Fibroblast of skin of scalp (primary cell): ENCODE measurements around the gene CDPF1.
"Not testable (repeated sequence)": the region's sequence is repeated elsewhere in the genome, so short reads cannot be mapped to it uniquely, and the experiment has no call there.

Experiments used
- DNase-seq: peaks from one replicate; pipeline ENCODE4 v3.0.0-alpha.2; 2013

Gene CDPF1

DNA sequence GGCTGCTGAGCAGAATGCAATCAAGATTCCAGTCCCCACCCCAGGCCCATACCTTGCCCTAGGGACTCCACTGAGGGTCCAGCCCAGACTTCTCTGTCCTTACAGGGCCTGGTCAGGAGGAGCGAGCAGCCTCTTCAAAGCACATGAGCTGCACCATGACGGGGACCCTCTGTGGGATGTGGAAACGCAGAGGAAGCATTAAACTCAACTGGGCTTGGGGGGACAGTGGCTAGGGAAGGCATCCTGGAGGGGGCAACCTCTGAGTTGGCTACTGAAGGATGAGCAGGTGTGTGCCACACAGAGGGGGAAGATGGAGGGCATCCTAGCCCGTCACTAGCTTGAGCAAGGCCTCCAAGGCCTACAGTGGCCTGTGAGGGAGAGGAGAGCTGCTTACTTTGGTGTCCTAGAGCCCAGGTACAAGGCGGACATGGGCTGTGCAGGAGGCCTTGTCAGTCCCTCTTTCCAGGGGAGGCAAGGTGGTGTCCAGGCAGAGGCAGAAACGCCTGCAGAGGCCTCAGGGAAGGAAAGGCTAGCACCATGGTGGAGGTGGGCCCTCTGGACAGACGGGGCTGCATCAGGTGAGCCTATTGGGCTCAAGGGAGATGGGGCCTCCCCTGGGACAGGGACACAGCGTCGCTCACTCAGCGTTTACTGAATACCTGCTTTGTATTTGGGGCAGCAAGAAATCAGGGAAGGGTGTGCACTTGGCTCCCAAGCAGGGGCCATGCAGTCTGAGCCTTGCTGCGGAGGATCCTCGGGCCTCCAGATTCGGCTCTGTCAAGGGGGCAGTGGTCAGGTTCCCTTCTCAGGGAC lies 32.0 kb upstream of the CDPF1 start:
- DNase-seq = no peak

DNA sequence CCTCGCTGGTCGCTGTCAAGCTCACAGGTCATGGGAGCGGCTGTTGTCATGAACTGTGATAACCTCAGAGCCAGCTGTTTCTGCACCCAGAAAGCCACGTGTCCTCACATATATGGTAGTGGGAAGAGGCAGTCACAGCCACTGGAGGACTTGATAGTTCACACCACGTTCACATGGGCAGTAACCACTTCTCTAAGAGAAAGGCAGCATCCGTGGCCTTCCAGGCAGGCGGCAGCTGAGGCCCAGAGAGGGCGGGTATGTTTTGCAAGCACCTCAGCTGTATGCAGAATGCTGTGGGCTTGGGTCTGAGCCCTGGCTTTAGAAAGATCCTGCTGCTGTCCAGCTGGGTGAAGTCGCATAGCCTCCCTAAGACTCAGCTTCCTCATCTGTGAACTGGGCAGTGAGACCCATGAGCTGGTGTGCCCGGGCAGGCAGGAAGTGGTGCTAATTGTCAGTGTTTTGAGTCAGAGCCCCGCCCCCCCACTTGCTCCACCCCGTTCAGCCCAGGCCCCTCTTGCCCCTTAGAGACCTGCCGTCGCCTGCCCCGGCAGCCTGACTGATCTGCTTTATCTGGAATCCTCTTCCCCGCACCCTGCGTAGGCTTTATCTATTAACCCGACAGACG lies 31.0 kb upstream of the CDPF1 start:
- DNase-seq = no peak

DNA sequence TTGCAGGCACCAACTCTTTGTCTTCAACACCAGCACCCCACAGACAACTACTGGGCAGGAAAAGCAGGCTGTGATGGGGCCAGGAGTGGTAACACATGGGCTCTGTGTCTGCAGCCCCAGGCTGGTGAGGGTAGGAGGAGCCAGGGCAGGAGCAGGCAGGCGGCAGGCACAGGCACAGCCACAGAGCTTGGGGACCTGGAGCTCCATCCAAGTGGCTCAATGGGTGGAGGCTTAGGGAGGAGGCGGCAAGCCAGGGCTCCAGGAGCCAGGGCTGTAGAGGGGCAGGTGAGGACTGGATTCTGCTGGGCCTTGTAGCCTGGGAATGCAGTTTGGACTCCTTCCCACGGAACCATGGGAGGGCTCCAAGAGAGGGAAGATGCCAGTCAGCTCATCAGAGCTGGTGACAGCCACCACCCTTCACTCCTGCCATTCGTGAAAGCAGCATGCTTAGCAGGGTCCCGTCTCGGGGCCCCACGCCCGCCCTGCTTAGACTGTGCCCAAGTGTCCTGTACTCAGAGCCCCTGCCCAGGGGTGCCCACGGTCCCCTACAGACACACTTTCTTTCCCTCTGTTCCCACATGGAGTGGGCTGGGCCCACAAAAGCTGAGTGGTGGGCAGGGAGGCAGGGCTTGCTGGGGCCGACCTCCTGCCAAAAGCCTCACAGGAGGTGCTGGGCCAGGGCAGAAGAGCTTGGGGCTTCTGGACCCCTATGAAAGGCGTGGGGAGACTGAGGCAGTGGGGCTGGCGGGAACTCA lies 30.1 kb upstream of the CDPF1 start:
- DNase-seq = no peak

DNA sequence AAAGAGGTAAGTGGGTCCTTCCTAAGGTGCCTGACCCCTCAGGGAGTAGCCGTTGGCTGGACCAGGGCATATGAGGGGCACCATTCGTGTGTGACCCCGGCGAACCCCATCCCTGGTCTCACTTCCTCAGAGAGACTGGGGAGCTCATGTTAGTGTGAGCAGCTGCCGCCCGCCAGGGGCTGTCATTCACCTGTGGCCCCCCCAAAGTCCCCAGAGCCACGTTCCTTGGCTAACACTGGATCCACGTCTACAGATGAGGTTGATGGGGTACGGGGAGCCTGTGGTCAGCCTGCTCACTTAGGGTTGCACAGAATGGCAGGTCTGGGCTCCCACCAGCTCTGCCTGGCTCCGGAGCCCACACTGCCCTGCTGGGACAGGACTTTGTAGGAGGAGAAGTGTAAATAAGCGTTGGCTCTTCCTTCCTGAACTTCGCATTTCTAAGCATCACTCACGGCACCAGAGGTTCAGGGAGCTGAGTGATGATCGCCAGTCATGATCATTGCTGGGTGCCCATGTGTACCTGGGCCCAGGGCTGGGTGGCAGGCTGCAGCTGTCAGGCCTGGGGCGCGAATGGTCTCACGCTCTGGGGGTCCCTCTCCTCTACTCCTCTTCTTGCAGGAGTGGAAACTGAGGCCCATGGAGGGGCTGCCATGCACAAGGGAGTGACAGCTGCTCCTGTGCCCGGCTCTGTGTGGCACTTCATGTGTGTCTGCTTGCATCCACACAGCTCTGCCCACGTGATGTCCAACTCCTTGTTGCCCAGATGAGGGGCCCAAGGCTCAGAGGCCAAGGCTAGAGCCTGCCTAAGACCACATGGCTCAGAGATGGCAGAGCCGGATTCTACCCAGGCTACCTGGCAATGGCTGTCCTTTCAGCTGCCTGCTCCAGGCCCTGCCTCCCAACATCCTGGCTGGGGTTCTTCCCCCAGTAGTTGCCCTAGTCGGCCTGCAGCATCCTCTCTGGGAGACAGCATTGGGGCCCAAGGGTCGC lies 28.9 kb upstream of the CDPF1 start:
- DNase-seq = no peak

DNA sequence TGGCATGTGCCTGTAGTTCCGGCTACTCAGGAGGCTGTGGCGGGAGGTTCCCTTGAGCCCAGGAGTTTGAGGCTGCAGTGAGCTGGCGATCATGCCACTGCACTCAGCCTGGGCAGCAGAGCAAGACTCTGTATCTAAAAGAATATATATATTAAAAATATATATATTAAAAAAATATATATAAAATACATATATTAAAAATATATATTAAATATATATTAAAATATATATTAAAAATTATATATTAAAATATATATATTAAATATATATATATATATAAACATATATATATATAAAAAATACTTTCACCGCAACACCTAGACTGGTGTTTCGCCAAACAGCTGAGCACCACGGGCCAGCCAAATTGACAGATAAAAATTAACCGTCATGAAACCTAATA lies 26.5 kb upstream of the CDPF1 start:
- no peak for DNase-seq

DNA sequence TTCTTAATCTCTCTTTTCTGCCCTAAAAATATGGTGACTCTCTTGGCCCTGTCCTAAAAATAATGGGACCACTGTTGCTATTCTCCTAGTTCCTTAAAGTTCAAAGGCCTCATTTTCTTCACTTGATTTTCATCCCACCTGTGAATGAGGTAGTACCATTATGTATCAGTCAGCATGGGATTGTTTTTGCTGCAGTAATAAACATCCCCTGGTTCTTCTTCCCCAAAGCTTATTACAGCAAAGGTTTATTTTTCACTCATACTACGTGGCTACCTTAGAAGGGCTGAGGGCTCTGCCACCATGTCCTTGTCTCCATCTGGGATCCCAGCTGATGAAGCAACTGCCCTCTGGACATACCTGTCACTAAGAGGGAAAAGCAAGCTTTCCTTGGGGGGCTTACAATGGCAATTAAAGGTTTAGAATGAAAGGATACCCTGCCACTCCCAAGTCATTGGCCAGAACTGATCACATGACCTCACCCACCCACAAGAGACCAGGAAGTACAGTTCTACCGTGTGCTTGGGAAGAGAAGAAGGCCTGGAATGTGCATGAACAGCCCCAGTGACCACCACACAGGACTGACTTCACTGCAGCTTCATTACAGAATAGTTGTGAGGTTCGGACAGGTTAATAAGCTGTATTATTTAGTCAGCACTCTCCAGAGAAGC lies 25.5 kb upstream of the CDPF1 start:
- no peak for DNase-seq

DNA sequence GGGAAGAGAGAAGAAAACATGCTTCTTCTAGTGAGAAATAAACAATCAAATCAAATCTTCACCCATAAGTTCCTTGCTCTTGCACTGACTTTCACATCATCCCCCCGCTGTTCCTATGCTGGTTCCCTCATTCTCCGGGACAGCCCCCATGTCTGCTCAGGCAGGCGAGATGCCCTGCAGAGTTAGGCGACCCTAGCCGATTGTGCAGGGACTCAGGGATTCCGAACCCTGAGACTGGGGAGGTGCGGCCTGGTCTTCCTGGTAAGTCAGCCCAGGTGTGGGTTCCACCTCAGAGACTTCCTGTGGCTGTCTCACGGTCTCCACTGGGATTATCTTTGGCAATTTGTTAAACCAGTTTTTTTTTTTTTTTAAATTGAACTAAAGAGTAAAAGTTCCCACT lies 24.3 kb upstream of the CDPF1 start:
- no peak for DNase-seq

DNA sequence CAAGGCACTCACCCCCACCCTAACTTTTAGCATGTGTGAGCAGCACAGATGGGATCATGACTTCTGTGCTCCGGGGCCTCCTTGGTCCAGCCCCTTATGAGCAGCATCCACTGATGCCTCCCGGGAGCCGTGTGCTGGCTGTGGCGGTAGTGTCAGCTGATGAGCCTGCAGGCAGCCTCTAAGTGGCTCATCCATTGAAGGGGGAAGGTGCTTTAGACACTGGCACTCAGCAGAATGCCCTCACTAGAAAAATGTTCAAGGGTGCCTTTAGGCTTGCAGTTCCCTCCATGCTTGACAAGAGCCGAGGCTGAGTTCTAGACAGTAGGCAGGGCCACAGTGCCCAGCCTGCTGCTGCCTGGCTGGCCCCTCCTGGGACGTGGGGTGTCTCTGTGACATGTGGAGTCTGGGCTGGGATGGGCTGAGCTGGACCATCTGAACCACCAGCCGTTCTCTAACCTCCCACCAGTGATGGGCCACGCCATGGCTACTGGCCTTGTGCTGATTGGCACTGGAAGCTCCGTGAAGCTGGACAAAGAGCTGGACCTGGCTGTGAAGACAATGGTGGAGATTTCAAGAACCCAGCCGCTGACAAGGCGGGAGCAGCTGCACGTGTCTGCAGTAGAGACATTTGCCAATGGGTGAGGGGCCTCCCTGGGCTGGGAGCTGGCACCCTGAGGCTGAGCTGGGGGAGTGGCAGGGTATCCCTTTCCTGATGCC lies 23.5 kb upstream of the CDPF1 start:
- DNase-seq = no peak

DNA sequence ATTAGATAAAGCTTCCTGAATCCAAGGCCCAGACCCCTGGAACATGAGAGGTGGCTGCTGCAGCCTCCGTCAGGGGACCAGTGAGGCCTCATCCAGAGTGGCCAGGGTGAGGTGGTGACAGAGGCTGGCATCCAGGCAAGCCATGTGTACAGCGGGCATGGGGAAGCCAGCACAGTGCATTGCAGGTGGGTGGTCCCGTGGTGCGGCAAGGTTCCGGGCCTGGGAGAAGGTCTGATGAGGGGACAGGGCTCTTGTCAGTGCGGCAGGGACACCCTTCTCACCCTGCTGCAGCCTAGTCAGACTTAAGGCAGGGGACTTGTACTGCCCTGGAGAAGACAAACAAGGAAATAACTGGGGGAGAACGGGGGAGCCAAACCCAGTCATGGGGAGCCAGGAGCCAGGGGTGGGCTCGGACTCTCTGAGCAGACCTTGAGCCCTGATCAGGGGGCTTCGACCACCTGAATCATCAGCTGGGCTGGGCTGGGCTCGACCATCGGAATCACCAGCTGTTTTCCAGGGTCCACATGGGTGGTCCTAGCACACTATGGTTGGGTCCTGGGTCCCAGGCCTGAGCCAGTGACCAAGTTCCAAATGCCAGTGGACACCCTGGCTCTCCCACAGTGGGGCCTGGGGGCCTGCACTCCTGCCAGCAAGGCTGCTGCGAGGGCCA lies 22.8 kb upstream of the CDPF1 start:
- DNase-seq = no peak

DNA sequence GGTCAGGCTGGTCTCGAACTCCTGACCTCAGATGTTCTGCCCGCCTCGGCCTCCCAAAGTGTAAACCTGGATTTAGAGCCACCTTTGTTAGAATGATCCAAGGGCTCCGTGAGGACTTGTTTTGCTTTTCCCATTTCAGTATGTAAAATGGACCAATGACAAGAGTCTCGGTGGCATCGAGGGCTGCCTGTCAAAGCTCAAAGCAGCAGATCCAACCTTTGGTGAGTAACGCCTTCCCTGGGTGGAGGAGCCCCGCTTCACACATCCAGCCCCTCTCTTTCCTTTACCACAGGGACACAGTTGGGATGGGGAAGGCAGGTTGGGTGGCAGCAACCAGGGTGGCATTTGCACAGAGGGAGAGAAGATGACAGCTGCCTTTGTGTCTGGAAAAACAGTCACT lies 22.1 kb upstream of the CDPF1 start:
- DNase-seq = no peak

DNA sequence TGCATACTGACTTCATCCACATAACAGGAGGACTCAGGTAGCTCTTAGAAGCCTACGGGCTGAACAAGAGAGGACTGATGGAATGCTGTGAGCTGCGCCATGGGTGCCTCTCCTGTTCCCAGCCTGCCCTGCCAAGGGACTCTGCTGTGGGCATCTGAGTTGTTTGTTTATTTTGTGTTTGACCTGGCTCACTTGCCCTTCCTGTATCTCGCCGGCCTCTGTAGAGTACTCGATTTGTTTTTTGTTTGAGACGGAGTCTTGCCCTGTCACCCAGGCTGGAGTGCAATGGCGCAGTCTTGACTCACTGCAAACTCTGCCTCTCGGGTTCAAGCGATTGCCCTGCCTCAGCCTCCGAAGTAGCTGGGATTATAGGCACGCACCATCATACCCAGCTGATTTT lies 19.5 kb upstream of the CDPF1 start:
- no peak for DNase-seq

DNA sequence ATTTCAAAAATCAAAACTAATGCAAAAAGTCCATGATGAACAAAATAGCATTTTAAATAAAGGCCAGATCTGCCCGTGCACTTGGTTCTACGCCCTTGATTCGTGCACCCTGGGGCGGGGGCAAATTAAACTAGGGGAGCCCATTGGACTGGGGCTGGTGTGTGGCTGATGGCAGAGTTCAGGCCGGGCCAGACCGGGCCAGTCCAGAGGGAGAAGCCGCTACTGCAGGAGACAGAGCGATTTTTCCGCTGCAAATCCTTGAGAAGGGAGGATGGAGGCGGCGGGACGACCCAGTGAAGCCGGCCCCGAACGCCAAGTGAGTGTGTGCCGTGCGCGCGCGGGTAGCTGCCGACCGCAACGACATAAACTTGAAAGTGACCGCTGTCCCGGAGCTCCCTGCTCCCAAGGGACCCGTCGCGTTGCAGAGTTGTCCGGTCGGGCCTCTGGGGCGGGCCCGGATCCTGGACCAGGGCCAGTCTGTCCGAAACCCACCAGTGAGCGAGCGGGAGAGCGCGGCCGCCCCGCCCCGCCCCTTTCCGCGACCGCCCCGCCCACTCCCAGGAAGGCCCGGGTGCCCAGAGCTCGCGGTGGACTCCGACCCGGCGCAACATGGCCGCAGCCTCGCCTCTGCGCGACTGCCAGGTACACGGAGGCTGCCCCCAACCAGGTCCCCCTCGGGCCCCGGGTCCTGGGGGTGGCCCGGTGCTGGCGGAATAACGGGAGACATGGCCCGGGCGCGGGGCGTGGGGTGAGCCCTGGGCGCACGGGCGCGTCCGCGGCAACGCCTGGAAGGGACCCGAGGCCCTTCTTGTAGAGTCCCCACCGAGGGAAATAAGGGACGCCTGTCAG lies 17.6 kb upstream of the CDPF1 start, which contains the start of gene TTC38:
TTC38 (plus strand) TSS at position 578 of the 849 bp plus-strand sequence; CDS start at position 610, 32 bp downstream.
- peak; percentile 82 for DNase-seq

DNA sequence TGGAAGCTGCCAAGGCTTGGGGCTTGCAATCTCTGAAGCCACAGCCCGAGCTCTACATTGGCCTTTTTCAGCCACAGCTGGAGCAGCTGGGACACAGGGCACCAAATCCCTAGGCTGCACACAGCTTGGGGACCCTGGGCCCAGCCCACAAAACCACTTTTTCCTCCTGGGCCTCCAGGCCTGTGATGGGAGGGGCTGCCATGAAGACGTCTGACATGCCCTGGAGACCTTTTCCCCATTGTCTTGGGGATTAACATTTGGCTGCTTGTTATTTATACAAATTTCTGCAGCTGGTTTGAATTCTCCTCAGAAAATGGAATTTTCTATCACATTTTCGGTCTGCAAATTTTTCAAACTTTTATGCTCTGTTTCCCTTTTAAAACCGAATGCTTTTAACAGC lies 15.5 kb upstream of the CDPF1 start:
- not testable (repeated sequence) for DNase-seq

DNA sequence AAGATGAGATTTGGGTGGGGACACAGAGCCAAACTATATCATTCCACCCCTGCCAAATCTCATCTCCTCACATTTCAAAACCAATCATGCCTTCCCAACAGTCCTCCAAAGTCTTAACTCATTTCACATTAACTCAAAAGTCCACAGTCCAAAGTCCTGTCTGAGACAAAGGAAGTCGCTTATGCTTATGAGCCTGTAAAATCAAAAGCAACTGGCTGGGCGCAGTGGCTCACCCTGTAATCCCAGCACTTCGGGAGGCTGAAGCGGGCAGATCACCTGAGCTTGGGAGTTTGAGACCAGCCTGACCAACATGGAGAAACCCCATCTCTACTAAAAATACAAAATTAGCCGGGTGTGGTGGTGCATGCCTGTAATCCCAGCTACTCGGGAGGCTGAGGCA lies 14.4 kb upstream of the CDPF1 start:
- DNase-seq = not testable (repeated sequence)

DNA sequence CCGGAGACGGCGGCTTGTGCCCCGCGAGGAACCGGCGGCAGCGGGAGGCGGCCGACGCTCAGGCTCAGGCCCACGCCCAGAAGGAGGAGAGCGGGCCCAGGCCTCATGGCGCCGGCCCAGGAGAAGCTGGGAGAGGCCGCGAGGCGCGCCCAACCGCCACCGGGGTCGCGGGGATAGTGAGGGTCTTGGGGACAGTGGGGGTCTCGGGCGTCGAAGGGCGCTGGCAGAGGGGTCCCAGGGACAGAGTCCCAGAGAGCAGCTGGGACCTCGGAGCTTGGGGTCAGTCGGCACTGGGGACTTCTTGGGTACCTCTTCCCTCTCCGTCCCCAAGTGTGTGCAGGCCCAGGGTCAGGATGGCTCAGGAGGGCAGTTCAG lies 13.1 kb upstream of the CDPF1 start, which contains the start of gene PKDREJ:
PKDREJ (minus strand) TSS at position 128 of the 375 bp plus-strand sequence; CDS start at position 107, 21 bp downstream.
- no peak for DNase-seq

DNA sequence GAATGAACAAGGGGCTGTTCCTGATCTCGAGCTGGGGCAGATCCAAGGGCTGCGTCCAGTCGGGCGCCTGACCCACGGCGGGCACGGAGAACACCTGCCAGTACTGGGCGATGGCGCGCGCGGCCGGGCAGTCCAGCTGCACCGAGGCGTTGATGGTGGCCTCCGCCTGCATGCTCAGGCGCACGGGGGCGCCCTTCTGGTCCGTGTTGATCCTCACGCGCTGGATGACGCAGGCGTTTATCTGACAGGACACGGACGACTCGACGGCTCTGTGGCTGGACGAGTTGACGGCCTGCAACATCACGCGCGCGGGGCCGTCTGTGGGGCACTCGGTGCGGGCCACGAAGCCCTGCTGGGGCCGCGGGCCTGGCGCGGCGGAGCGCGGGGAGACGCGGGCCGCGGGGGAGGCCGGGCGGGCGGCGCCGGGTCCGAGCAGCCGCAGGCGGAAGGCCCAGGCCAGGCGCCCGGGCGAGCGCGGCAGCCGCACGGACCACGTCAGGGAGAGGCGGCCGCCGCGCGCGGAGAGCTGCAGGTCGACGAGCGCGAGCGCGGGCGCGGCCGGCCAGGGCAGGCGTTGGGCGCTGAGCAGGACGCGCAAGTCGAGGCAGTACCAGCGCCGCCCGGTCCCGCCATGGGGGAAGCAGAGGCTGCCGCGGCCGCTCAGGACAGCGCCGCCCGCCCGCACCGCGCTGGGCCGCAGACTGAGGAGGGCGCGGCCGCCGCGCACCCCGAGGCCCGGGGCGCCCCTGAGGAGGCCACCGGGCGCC lies 12.5 kb upstream of the CDPF1 start:
- DNase-seq = peak; percentile 60

DNA sequence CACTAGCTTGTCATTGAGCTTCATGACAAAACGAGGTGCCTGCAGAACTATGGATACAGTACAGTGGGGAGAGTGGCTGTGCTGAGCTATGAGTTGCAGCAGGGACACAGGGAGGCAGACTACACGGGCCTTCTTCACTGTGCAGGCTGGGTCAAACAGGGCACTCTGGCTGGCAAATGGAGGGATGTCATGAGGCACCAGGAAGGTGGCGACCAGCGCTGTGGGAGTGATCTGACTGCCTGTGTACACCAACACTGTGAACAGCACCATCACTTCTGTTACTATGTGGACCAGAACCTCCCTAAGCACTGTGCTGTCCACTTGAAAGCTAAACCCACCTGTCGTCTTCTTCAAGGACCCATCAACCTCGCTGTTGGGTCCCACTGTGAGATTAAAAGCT lies 9.9 kb upstream of the CDPF1 start:
- DNase-seq = no peak

DNA sequence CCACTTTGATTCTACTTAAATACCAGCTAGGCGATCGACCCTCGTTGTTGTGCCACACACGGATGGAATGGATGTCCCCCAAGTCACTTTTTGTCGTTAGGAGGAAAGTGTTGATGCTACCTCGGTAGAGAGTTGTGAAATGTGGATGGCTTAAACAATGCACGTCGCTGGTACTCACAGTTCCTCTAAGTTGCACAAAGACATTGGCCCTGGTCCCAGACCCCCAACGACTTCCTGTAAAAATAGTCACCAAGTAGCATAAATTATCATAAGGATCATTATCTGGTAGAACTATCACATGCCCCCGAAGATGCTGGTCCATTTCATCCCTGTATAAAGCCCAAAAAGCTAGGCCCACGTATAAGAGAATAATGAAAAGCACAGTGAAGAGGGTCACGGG lies 9.3 kb upstream of the CDPF1 start:
- no peak for DNase-seq
